Measurements from ENCODE around the gene ADISSP. TPM values are rescaled to one million over a fixed set of nuclear protein-coding genes. Genes with fewer than 3 reads are reported as not detected.

The ADISSP gene
- total RNA-seq, result 27.7 and 43.8 TPM in 2 replicates

DNA sequence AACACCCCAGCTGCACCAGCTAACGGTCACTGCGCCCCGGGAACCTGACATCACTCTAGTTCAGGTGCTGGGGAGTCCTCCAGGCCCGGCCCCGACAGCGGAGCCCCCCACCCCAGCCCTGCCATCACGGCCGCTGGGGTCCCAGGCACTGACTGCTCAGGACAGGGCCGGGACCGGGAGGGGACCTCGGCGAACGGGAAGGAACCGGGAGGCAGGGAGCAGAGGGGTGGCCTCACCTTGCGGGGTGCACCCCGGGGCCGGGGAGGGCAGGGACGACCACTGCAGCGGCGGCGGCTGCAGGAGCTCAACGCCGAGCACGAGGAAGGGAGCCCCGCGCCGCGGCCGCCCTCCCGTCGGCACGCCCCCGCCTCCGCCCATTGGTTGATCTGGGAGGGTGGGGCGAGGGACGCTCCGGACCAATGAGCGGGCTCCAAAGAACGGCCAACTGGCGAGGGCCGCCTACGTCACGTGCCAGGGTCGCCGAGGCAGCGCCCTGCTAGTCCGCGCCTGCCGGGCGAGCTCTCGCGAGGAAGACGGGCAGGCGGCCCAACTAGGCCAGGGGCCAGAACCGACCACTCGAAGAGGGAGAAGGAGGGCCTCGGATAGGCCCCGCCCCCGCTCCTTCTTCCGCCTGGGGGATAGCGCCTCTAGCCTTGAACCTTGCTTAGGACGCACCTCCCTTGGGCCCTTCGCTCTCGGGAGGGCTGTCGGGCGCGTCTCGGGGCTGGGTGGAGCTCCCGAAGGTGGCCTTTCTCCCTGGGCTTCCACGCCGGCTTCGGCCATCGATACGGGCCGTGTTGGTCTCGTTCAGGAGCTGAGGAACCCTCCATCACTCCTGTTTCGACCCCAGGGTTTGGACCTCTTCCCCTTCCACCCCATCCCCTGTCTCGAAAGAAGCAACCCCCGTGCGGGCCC is at the start of gene ADISSP:
ADISSP (minus strand) TSS at position 327 of the 915 bp plus-strand sequence. CDS start 7,653 bp downstream, outside the sequence.
- peak; percentile 69 for DNase-seq (ENCODE audit: extremely low read depth, low read depth, low spot score)

DNA sequence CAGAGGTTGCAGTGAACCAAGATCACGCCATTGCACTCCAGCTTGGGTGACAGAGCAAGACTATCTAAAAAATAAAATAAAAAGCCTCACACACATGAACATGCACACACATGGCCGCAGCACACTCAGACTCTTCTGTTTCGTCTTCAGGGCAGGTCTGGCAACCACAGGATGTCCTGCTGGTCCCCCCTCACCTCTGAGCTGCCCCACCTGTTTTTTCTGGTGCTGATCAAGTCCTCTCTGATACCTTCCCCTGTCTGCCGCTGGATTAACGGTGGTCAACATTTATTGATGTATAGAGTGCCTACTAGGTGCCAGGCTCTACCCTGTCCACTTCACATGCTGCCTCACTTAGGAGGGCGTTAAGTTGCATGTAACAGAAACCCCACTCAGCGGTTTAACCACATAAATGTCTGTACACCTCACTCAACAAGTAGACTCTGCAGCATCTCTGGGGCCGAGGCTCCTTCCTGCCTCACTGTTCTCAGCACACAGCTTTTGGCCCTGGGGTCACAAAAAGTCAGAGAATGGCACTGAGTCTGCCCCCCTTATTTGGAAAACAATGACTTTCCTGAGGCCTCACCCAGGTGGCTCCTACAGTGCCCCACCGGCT is 48.3 kb upstream of the ADISSP start:
- DNase-seq (ENCODE audit: extremely low read depth, low read depth, low spot score), result no peak

DNA sequence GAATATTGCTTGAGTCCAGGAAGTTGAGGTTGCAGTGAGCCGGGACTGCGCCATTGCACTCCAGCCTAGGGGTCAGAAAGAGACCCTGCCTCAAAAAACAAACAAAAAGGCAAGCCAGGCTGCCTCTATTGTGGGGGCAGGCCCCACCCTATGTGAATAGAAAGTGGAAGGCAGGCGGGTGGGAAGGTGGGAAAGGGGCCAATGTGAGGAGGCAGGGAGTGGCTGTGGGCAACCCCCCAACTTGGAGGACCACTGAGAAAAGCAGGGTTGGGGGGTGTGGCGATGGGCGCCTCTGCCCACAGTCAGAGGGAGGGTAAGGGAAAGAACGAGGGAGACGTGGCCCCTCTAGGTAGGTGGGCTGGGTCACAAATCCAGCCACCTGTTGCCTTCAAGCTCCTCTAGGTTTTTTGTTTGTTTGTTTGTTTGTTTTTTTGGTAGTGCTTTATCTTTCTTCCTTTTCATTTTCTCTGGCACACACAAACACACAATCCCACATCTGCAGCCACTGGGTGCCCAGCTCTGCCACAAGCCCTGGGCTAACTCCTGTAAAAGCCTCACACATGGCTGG is 47.5 kb upstream of the ADISSP start:
- DNase-seq (ENCODE audit: extremely low read depth, low read depth, low spot score), result no peak

DNA sequence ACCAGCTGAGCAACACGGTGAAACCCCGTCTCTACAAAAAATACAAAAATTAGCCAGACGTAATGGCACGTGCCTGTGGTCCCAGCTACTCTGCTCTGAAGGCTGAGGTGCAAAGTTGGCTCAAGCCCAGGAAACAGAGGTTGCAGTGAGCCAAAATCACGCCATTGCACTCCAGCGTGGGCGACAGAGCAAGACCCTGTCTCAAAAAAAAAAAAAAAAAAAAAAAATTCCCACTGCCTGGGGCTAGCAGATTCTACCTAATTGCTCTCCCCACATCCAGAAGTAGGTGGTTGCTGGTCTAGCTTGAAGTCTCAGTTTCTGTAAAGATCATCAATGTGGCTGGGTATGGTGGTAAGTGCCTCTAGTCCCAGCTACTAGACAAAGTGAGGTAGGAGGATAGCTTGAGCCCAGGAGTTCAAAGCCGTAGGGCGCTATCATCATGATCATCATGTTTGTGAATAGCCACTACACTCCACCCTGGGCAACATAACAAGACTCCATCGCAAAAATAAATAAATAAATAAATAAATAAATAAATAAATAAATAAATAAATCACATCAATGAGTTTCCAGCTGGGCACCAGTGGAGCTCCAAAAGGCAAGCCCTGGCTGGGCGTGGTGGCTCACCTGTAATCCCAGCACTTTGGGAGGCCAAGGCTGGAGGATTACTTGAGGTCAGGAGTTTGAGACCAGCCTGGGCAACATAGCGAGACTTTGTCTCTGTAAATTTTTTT is 46.5 kb upstream of the ADISSP start:
- no peak for DNase-seq (ENCODE audit: extremely low read depth, low read depth, low spot score)

DNA sequence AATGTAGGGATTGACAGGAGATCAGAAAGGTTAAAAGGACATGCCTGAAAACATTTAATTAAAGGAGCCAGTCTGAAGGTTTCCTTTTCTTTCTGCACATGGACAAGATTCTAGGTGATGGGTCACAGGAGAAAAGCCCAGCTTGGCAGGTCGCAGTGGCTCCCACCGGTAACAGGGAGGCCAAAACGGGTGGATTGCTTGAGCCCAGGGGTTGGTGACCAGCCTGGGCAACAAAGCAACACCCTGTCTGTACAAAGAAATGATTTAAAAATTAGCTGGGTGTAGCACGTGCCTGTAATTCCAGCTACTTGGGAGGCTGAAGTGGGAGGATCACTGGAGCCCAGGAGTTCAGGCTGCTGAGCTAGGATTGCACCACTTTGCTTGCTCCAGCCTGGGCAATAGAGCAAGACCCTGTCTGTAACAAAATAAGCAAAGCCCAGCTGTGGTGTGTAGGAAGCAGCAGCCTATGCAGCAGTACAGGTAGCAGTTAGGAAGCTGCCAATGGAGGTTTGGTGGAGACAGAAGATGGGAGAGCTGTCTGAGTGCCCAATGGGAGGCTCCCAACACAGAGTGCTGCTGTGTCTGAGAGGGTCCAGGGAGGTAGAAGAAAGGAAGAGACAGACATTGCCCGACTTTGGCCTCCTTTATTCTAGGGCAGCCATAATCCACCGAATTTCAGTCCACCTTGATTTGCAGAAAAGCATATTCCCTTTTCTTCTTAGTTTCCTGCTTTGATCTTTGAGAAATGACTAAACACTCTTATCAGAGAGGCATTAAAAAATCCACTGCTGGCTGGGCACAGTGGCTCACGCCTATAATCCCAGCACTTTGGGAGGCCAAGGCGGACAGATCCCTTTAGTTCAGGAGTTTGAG is 45.7 kb upstream of the ADISSP start:
- DNase-seq (ENCODE audit: extremely low read depth, low read depth, low spot score), result no peak

DNA sequence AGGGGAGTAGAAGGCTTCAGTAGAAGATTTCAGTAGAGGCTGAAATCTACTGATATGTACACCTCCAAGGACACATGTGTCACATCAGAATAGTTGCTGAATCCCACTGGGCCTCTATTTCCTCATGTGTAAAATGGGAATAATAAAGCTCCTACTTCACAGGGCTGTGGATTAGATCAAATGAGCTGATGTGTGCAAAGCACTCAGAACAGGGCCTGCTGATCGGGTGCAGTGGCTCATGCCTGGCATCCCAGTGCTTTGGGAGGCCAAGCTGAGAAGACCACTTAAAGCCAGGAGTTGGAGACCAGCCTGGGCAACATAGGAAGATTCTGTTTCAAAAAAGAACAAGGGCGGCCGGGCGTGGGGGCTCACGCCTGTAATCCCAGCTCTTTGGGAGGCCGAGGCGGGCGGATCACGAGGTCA is 44.7 kb upstream of the ADISSP start:
- DNase-seq (ENCODE audit: extremely low read depth, low read depth, low spot score), result no peak

DNA sequence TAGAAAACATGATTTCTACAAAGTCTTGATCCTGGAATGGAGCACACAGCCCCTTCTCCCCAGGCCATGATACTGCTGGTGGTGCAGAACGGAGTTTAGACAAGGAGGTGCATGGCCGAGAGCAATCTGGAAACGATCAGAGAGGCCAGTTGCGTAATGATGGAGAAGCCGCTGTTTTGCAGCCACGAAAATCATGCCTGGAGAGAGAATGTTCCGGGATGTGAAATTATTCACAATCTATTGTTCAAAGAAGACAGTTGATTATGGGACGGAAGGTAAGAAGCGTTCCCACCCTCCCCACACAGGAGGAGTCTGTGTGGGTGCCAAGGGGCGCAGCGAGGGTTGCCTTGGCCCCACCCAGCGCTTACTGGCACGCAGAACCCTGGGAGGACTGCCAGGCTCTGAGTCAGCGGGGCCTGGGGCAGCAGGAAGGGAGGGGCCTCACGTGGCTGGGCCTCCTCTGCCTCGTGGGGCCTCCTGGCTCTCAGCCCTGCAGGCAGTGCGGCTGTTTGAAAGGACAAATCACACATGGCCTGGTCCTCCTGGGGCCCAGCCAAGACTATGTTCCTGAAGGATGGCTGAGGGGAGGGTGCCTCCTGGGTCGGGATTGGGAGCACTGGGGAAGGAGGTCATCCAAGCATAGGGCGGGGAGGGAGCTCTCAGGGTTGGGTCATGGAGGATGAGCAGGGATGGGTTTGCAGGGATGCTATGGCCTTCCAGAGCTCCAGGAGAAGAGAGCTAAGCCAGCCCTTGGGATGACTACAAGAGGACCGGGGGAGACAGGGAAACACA is 44.1 kb upstream of the ADISSP start:
- DNase-seq (ENCODE audit: extremely low read depth, low read depth, low spot score), result no peak

DNA sequence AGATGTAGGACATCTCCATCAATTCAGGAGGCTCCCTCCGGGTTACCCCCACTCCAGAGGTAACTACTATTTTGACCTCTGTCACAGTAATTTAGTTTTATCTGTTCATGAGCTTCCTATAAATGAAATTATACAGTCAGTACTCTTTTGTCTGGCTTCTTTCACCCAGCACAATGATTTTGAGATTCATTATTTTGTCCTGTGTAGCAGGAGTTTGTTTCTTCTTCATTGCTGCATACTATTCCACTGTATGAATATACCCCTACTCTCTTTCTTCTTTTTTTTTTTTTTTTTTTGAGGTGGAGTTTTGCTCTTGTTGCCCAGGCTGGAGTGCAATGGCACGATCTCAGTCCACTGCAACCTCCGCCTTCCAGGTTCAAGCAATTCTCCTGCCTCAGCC is 41.0 kb upstream of the ADISSP start:
- no peak for DNase-seq (ENCODE audit: extremely low read depth, low read depth, low spot score)

DNA sequence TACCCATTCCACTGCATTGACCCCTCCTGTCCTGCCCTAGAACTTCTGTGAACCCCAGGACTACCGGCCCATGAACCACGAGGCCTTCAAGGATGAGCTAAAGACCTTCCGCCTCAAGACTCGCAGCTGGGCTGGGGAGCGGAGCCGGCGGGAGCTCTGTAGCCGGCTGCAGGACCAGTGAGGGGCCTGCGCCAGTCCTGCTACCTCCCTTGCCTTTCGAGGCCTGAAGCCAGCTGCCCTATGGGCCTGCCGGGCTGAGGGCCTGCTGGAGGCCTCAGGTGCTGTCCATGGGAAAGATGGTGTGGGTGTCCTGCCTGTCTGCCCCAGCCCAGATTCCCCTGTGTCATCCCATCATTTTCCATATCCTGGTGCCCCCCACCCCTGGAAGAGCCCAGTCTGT is 37.2 kb upstream of the ADISSP start:
- no peak for DNase-seq (ENCODE audit: extremely low read depth, low read depth, low spot score)

DNA sequence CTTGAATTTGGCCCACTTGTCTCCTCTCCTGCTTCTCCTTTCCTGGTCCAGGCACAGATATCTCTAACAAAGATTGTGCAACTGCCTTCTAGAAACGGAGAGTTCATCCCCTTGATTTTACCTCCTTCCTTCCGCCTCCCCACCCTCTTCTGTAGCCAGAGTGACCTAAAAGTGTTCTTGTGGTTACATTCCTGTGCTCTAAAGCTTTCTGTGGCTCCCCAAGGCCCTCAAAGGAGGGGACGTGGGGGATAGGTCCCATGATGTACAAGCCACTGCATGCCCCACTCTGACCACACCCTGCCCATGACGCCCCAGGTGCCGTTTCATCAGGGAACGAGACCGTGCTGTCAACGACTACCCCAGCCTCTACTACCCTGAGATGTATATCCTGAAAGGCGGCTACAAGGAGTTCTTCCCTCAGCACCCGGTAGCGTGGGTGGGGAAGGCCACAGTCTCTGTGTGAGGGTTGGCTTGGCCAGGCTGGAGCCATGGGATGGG is 36.8 kb upstream of the ADISSP start:
- DNase-seq (ENCODE audit: extremely low read depth, low read depth, low spot score), result no peak

DNA sequence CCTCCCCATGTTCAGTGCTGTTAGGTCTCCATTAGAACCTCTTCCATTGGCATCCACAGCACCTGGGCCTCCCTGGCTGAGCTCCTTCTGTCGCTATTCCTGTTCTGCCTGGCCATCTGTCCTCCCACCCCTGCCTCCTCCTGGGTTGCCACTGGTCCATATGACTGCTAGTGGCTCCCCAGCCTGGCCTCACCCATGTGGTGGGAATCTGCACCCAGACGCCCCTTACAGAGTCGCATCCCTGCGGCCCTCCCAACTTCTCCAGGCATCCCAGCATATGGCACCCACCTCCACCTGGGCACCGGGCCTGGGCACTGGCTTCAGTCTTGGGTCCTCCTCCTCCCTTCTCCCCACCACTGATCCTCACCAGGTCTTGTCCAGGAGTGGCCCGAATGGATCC is 36.3 kb upstream of the ADISSP start:
- no peak for DNase-seq (ENCODE audit: extremely low read depth, low read depth, low spot score)

DNA sequence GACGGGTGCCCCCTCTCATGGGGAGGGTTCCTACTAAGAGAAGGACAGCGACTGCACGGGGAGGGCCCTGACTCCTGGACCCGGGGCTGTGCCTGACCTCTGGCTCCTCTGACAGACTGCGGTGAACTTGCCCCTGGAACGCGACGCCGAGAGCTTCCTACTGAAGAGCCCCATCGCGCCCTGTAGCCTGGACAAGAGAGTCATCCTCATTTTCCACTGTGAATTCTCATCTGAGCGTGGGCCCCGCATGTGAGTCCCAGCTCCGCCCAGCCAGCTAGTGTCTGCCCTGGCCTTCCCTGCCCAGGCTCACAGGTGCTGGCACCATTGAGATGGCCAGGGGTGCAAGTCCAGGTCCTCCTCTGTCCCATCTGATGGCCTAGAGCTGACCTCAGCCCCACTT is 35.7 kb upstream of the ADISSP start:
- no peak for DNase-seq (ENCODE audit: extremely low read depth, low read depth, low spot score)

DNA sequence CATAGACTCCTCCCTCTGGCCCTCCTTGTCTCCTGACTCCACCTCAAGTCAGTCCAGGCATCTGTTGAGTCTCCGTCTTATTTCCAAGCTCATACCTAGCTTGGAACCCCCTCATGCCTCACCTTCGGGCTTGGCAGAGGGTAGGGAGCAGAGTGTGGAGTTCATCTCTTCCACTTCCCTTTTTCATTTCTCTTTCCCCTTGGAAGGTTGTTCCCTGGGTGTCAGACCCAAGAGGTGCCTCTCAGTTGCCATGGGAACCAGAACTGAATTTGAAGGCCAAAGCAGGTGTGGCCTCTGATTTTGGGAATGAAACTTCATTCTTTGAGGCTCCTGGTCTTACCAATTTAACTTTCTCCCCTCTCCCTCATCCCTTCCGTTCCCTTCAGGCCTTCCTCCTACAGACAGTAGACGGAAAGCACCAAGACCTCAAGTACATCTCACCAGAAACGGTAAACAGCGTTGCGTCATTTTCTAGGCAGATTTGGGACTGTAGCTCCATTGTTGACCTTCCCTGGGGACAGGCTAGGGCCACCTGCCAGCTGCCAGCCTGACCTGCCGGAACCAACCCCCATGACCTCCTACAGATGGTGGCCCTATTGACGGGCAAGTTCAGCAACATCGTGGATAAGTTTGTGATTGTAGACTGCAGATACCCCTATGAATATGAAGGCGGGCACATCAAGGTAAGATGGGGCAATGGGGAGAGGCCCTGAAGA is 35.1 kb upstream of the ADISSP start:
- DNase-seq (ENCODE audit: extremely low read depth, low read depth, low spot score), result no peak

DNA sequence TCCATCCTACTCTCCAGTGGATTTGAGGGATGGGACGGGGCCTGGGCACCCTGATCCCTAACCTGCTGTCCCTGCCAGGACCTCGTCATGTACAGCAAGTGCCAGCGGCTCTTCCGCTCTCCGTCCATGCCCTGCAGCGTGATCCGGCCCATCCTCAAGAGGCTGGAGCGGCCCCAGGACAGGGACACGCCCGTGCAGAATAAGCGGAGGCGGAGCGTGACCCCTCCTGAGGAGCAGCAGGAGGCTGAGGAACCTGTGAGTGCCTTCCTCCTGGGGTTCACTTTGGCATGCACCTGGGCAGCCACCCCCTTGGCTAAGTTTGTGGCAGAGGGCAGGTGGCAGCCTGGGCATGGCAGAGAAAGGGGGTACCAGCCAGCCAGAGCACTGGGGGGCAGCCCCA is 34.3 kb upstream of the ADISSP start:
- DNase-seq (ENCODE audit: extremely low read depth, low read depth, low spot score), result no peak

DNA sequence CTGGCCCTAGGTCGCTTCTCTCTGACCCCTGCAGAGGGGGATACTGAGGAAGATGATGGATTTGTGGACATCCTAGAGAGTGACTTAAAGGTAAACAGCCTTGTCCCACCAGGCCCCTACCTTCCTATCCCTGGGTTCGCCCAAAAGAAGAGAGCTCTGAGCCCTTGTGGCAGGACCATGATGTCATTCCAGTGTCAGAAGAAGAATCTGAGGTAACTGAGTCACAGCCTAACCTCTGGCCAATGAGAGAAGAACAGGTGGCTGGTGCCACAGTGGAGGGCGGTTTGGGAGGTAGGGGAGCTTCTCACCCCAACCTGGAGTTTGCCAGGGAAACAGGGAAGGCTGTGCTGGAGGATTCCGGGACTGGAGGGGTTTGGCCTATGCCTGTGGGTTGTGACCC is 33.7 kb upstream of the ADISSP start:
- DNase-seq (ENCODE audit: extremely low read depth, low read depth, low spot score), result no peak

DNA sequence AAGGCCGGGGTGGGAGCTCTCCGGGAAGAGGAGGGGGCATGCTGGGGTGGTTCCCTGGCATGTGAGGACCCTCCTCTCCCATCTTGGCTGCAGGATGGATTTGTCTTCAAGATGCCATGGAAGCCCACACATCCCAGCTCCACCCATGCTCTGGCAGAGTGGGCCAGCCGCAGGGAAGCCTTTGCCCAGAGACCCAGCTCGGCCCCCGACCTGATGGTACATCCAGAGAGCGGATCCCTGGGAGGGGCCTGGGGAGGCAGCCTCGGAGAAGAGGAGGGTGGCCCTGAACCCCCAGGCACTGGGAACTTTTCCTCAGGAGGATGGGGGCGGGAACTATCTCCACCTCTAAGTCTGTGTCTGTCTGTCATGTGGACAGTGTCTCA is 33.3 kb upstream of the ADISSP start:
- no peak for DNase-seq (ENCODE audit: extremely low read depth, low read depth, low spot score)

DNA sequence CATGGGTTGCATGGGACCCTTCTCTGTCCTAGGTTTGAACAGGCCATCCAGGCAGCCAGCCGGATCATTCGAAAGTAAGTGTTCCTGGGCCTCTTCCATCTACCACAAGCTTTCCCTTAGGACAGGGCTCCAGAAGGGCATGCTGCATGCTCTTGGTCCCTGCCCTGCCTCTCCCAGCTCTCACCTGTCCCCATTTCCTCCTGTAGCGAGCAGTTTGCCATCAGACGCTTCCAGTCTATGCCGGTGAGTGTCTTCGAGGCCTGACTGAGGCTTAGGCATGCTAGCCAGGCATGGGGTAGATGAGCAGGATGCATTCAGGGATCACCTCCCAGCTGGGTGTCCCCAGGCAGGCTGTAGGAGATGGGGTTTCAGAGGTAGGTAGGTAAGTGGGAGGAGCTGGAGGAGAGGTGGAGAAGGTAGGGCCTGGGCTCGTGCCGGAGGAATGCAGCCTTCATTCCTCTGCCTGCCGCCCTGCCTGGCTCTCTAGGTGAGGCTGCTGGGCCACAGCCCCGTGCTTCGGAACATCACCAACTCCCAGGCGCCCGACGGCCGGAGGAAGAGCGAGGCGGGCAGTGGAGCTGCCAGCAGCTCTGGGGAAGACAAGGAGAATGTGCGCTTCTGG is 32.8 kb upstream of the ADISSP start:
- DNase-seq (ENCODE audit: extremely low read depth, low read depth, low spot score), result no peak

DNA sequence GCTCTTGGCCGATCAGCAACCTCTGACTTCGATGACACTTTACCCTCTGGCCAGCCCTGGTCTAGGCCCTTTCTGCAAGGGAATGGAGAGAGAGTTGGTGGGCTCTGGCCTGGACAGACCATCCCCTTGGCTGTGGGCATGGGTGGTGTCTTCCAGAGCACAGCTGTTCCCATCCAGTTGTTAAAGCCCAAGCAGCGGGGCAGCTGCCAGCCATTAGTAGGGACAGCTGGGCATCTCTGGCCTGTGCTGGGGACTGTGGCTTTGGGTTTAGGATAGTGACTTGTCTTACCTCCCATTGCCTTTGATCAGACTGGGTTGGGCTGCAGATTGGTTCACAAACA is 31.3 kb upstream of the ADISSP start:
- no peak for DNase-seq (ENCODE audit: extremely low read depth, low read depth, low spot score)
